KBM-7 (cell line): Measurements from ENCODE around the gene ZNF621.
"Not testable (repeated sequence)": the region's sequence is repeated elsewhere in the genome, so short reads cannot be mapped to it uniquely, and the experiment has no call there.

Experiments
- DNase-seq: peaks from one replicate; pipeline ENCODE4 v3.0.0-alpha.2; 2015
- in situ Hi-C: fragments of 300-500 bp; cut with MboI; formaldehyde crosslinking; loops from 2 replicates; pipeline ENCODE4 v1.14.3; 2020; ENCODE audit warnings: low sequenced_read_pairs, low pct_unique_long_range_greater_than_20kb, mixed read lengths

The ZNF621 gene

GRCh38 chr3:40528426-40528825, 3.7 kb downstream of the ZNF621 start:
- DNase-seq = no peak
- in situ Hi-C loops = no loop called here

- DNase-seq = no peak
- in situ Hi-C loops = no loop called here
These were observed 7.5 kb downstream of the ZNF621 start for GRCh38 chr3:40532252-40532651.

- no peak for DNase-seq
- in situ Hi-C loops = no loop called here
These were observed 9.5 kb downstream of the ZNF621 start for GRCh38 chr3:40534283-40534682.

- DNase-seq = no peak
- in situ Hi-C loops = no loop called here
These were observed 22.1 kb downstream of the ZNF621 start for GRCh38 chr3:40546816-40547215.

GRCh38 chr3:40550167-40550566, 25.4 kb downstream of the ZNF621 start:
- no peak for DNase-seq
- in situ Hi-C loops = no loop called here

- in situ Hi-C loops = no loop called here
These were observed 32.9 kb downstream of the ZNF621 start for GRCh38 chr3:40557575-40558161.

GRCh38 chr3:40562482-40562881, 37.7 kb downstream of the ZNF621 start:
- in situ Hi-C loops, DNase-seq: not testable (repeated sequence)

More at GRCh38 chr3:40557575-40558161, 32.9 kb downstream of the ZNF621 start:
- no peak for DNase-seq

GRCh38 chr3:40565629-40566028, 40.9 kb downstream of the ZNF621 start:
- in situ Hi-C loops, DNase-seq: not testable (repeated sequence)

GRCh38 chr3:40566694-40567093, 41.9 kb downstream of the ZNF621 start:
- no peak for DNase-seq
- in situ Hi-C loops = no loop called here

- in situ Hi-C loops = no loop called here
These were observed 47.8 kb downstream of the ZNF621 start for GRCh38 chr3:40572588-40572987.

GRCh38 chr3:40574050-40574449, 49.3 kb downstream of the ZNF621 start:
- no peak for DNase-seq
- in situ Hi-C loops = no loop called here

More at GRCh38 chr3:40572588-40572987, 47.8 kb downstream of the ZNF621 start:
- no peak for DNase-seq

- no peak for DNase-seq
- in situ Hi-C loops = loop anchor here (25.0 kb wide), 1 partner anchor 1288 kb away; no protein-coding TSS in a partner anchor
These were observed 49.9 kb downstream of the ZNF621 start for GRCh38 chr3:40574661-40575060.

- no peak for DNase-seq
- in situ Hi-C loops = loop anchor here (25.0 kb wide), 1 partner anchor 1286 kb away; no protein-coding TSS in a partner anchor
These were observed 51.6 kb downstream of the ZNF621 start for GRCh38 chr3:40576396-40576795.

- in situ Hi-C loops = loop anchor here (25.0 kb wide), 1 partner anchor 1282 kb away; no protein-coding TSS in a partner anchor
- DNase-seq = peak; percentile 69
These were observed 55.8 kb downstream of the ZNF621 start for GRCh38 chr3:40580494-40581091.

GRCh38 chr3:40581166-40581565, 56.4 kb downstream of the ZNF621 start:
- in situ Hi-C loops = loop anchor here (25.0 kb wide), 1 partner anchor 1281 kb away; no protein-coding TSS in a partner anchor
- DNase-seq = no peak

- in situ Hi-C loops = loop anchor here (25.0 kb wide), 1 partner anchor 1280 kb away; no protein-coding TSS in a partner anchor
- no peak for DNase-seq
These were observed 57.8 kb downstream of the ZNF621 start for GRCh38 chr3:40582401-40583027.

GRCh38 chr3:40583691-40584090, 58.9 kb downstream of the ZNF621 start:
- in situ Hi-C loops = loop anchor here (25.0 kb wide), 1 partner anchor 1279 kb away; no protein-coding TSS in a partner anchor
- no peak for DNase-seq

- in situ Hi-C loops = loop anchor here (25.0 kb wide), 1 partner anchor 1278 kb away; no protein-coding TSS in a partner anchor
- peak; percentile 69 for DNase-seq
These were observed 59.9 kb downstream of the ZNF621 start for GRCh38 chr3:40584625-40585189.

GRCh38 chr3:40585381-40586016, 60.7 kb downstream of the ZNF621 start:
- in situ Hi-C loops = loop anchor here (25.0 kb wide), 1 partner anchor 1277 kb away; no protein-coding TSS in a partner anchor
- DNase-seq = no peak
